GM18508 (cell line): ENCODE results near the gene TMEM222.
"Not testable (repeated sequence)": the region's sequence is repeated elsewhere in the genome, so short reads cannot be mapped to it uniquely, and the experiment has no call there.

Experiments used
- ATAC-seq: cut with Tn5 transposase; IDR thresholded peaks from one replicate; pipeline ENCODE4 v1.9.1; 2021; ENCODE audit warnings: moderate number of reproducible peaks; ENCODE audit not compliant: insufficient read depth, unreplicated experiment

The TMEM222 gene

GRCh38 chr1:27321813-27322568 is at the start of gene TMEM222:
TSS of gene TMEM222 (plus strand) at chr1:27322163. CDS start at chr1:27322198, 35 bp downstream.
- ATAC-seq, result peak; percentile 49

DNA sequence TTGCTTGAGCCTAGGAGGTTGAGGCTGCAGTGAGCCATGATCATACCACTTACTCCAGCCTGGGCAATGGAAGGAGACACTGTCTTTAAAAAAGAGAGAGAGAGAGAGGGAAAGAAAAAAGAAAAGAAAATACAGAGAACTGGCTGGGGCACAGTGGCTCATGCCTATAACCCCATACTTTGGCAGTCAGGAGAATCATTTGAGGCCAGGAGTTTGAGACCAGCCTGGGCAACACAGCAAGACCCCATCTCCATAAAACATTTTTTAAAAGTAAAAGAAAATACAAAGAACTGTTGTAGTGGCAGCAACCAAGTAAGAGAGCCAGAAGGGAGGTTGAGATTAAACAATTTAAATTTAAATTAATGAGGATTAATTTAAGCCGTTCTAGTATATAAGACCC is 47.8 kb upstream of the TMEM222 start:
- no peak for ATAC-seq

DNA sequence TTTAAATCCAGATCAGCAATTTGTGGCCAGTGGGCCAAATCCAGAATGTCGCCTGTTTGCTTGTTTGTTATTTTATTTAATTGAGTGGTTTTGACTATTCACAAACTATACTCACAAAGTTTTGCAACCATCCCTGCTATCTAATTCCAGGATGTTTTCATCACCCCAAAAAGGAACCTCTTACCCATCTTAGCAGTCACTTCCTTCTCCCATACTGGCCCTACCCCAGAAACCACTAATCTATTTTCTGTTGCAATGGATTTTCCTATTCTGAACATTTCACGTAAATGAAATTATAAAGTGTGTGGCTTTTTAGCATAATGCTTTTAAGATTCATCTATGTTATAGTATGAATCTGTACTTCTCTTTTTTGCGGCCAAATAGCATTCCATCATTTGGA is 46.3 kb upstream of the TMEM222 start:
- no peak for ATAC-seq

- ATAC-seq, result no peak
These were observed 37.3 kb upstream of the TMEM222 start for GRCh38 chr1:27284425-27285273.

DNA sequence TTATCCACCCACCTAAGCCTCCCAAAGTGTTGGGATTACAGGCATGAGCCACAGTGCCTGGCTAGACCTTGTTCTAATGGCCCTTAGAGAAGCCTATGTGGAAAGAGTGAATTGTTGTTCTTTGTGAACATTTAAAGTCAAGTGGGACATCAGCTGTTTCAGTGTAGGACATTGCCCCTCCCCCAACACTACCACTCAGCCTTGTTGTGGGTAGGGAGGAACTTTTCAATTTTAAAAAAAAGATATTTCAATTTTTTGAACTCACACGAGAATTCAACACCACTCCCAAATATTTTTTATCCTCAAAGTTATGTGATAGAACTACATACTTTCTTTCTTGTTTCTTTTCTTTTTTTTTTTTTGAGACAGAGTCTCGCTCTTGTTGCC is 36.7 kb upstream of the TMEM222 start:
- no peak for ATAC-seq

GRCh38 chr1:27285821-27286220 is 36.1 kb upstream of the TMEM222 start:
- not testable (repeated sequence) for ATAC-seq

GRCh38 chr1:27289125-27289524 is 32.8 kb upstream of the TMEM222 start:
- not testable (repeated sequence) for ATAC-seq

DNA sequence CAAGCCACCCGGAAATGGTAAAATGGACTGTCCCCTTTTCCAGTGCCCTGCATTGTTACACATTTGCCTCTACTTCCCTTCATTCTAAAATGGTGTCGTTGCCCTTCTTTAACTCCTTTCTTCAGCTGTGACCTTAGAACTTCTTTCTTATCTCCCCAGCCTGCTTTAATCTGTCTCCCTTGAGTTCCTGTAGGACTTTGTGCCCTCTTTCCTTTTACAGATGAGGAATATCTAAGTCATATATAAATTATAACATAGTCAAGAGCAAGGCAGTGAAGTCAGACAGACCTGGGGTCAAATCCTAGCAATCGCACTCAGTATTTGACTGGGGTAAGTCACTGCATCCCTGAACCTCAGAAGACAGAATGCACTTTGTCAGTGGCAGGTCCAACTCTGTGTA is 31.4 kb upstream of the TMEM222 start:
- ATAC-seq, result no peak

- no peak for ATAC-seq
These were observed 29.9 kb upstream of the TMEM222 start for GRCh38 chr1:27292106-27292505.

DNA sequence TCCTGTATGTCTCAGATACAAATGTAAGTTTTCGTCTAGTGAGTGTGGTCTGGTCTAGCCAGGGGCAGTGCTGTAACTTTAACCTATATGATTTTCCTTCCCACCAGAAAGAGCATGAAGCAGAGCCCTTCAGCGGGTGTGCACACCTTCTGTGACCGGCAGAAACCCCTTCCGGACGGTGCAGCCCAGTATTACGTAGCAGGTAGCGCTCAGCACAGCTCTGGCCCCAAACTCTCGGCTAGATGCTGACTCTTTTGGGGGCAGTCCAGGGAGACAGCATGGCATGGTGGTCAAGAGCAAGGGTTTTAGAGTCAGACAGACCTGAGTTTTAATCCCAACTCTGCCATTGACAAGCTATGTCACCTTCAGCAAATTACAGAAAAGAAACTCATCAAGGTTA is 28.0 kb upstream of the TMEM222 start:
- ATAC-seq, result no peak

- no peak for ATAC-seq
These were observed 25.1 kb upstream of the TMEM222 start for GRCh38 chr1:27296773-27297291.

DNA sequence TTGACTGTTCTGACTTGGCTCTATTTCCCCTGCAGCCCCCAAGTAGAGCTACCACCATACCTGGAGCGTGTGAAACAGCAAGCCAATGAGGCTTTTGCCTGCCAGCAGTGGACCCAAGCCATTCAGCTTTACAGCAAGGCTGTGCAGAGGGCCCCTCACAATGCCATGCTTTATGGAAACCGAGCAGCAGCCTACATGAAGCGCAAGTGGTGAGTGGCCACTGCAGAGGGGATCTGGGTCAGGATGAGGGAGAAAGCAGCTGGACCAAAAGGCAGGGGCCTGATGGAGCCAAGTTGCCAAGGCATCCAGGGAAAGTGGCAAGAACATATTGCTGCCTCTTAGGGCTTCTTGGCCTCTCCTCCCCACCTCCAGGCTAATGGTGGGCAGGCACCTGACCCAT is 24.1 kb upstream of the TMEM222 start:
- ATAC-seq, result no peak

- ATAC-seq, result no peak
These were observed 23.2 kb upstream of the TMEM222 start for GRCh38 chr1:27298632-27299384.

DNA sequence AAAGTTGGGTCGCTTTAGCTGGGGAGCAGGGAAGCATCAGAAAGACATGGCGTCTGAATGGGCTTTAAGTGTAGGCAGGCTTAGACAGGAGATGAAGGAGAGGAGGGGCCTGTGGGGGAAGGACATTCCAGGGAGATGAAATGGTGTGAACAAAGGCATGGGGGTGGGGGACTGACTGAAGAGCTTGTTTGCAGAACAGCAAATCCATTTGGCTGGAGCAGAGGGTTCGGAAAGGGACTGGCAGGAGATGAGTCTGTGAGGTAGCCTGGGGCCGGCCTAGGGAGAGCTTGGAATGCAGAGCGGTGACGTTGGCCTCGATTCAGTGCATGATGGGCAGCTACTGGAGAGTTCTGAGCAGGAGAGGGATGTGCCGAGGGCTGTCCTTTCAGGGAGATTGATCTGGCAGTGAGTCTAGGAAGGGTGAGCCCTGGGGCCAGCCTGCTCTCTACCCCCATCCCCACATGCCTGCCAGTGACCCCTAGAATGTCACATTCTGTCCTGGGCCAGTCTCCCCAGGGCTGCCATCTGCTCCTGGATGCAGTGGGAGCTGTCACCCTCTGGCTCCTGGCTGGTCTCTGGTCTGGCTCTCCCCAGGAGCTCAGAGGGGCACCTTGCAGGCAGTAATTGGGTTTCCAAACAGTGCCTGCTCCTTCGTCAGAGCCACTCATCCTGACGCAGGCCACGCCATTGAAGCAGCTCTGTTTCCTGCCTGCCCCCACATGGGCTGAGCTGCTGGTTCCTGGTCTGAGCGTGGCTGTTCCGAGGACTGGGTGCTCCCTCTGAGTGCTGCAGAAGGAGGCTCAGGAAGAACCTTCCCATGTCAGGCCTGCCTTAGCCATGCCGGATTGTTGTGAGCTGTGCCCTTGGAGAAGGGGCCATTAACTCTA is 22.3 kb upstream of the TMEM222 start:
- ATAC-seq, result no peak

GRCh38 chr1:27300341-27301051 is 21.5 kb upstream of the TMEM222 start:
- ATAC-seq, result no peak

- no peak for ATAC-seq
These were observed 20.9 kb upstream of the TMEM222 start for GRCh38 chr1:27301052-27301422.

GRCh38 chr1:27301582-27302199 is 20.3 kb upstream of the TMEM222 start:
- no peak for ATAC-seq

DNA sequence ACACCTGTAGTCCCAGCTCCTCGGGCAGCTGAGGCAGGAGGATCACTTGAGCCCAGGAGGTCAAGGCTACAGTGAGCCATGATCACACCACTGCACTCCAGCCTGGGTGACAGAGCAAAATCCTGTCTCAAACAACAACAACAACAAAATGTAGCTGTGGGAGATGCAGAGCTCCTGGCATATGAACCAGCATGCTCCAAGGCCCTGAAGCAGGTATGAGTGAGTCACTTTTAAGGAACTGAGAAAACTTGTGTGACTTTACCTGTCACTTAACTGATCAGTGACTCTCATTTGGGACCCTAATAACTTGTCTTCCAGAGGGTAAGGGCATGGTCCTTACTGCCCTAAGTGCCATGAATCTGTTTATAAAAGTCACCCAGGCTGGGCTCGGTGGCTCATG is 19.4 kb upstream of the TMEM222 start:
- ATAC-seq, result no peak

- no peak for ATAC-seq
These were observed 18.5 kb upstream of the TMEM222 start for GRCh38 chr1:27303509-27303908.
